HG02588 (cell line): ENCODE data around the gene SPTLC3.

Experiments used
- ATAC-seq: cut with Tn5 transposase; IDR thresholded peaks from one replicate; pipeline ENCODE4 v1.9.1; 2021; ENCODE audit warnings: mild to moderate bottlenecking, moderate library complexity; ENCODE audit not compliant: unreplicated experiment

The SPTLC3 gene

GRCh38 chr20:13028673-13029072 is 19.9 kb downstream of the SPTLC3 start:
- no peak for ATAC-seq

GRCh38 chr20:13029687-13030375 is 21.1 kb downstream of the SPTLC3 start:
- ATAC-seq, result no peak

DNA sequence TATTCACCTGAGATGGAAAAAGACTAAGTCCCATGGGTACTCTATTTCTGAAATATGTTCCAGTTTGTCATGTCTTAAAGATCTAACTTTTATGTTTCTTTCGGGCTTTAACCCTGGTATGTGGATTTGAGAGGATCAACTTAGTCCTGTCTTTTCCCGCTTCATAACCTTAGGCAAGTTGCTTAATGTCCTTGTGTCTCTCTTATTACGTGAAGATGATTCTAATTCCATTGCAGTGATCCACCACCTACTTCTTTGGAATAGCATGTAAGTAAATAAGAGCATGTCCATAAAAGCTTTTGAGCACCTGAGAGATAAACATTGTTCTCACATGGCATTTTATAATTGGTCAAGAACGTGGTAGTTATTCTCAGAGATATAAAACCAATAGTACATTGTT is 23.0 kb downstream of the SPTLC3 start:
- ATAC-seq, result no peak

GRCh38 chr20:13034115-13034514 is 25.3 kb downstream of the SPTLC3 start:
- no peak for ATAC-seq

GRCh38 chr20:13034936-13035335 is 26.2 kb downstream of the SPTLC3 start:
- ATAC-seq, result no peak

GRCh38 chr20:13035399-13036152 is 26.8 kb downstream of the SPTLC3 start:
- ATAC-seq, result no peak

- ATAC-seq, result no peak
Observed at GRCh38 chr20:13037727-13038126, 29.0 kb downstream of the SPTLC3 start.

GRCh38 chr20:13041574-13042457 is 33.0 kb downstream of the SPTLC3 start:
- ATAC-seq, result no peak

DNA sequence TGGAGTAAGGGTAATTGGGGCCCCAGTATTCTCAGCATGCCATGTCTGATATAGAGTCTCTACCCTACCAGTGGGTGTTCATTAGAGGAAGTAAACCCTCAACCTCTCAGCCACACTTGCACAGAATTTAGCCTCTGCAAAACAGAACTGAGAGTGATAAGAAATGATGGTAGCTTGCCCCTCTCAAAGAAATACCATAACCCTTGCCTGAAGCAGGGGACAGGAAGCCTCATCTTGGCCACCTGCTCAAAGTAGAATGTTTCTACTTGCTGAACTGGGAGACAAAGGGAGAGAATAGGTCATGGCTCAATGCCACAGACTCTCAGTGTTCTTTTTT is 33.7 kb downstream of the SPTLC3 start:
- ATAC-seq, result no peak

DNA sequence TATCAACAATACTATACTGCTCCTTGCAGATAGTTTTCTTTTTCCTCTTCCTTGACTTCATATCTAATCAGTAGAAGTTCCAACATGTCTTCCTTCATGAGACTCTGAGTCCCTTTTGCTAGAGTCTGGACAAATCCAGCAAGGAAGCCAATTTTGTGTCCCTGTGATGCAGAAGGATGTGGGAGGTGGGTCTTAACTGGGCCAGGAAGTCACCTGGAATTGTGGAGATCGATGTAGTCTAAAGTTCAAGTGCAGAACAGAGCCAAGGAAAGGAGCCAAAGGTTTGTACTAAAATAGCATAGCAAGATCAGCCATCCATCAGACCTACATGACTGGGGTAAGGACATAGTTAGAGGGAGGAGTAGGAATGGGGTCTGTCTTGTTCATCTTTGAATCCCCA is 37.6 kb downstream of the SPTLC3 start:
- ATAC-seq, result no peak

DNA sequence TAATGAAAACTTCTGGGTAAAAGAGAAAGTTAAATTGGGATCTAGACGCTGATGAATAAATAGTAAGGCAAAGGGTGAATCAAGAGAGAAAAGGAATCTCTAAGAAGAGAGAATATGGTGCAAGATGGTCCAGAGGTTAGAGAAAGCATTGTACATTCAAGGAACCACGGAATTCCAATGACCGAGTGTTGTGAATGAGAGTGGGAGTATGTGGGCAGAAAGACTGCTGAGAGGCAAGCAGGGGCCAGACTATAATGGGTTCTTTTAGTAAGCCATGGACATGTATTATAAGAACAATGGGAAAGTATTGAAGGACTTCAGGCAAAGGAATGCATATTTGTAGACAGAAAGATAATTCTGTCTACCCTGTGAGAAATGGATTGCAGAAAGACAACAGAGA is 45.2 kb downstream of the SPTLC3 start:
- ATAC-seq, result no peak

GRCh38 chr20:13058666-13059389 is 50.1 kb downstream of the SPTLC3 start:
- ATAC-seq, result no peak

- ATAC-seq, result no peak
Observed at GRCh38 chr20:13059398-13060136, 50.8 kb downstream of the SPTLC3 start.

- no peak for ATAC-seq
Observed at GRCh38 chr20:13060327-13060726, 51.6 kb downstream of the SPTLC3 start.

DNA sequence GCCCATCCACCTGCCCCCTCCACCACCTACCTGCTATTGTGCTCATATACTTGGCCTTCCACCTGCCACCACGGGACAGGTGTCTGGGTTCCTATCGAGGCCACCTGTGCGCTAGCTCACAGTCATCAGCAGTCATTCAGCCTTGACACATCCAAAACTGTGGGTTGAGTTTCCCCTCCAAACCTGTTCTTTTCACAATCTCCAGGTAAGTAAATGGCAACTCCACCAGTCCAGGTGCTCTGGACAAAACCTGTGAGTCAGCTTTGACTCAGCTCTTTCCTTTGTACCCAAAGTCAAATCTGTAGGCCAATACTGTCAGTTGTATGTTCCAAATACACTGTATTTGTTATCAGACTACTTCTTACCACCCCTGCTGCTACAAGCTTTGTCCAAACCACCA is 52.6 kb downstream of the SPTLC3 start:
- no peak for ATAC-seq

DNA sequence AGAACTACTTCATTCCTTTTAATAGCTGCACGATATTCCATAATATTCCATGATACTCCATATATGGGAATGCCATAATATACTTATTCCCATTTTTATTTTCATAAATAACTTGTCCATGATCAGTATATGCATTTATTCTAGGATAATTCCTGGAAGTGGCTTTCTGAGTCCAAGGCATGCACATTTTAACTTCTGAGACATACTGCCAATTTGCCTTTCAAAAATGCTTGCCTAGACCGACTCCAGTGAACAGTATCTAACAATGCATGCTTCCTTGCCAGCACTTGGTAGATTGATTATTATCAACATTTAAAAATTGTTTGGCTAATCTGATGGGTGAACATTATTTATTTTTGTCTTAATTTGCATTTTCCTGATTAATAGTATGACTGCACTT is 54.0 kb downstream of the SPTLC3 start:
- no peak for ATAC-seq

GRCh38 chr20:13068336-13068735 is 59.6 kb downstream of the SPTLC3 start:
- no peak for ATAC-seq

DNA sequence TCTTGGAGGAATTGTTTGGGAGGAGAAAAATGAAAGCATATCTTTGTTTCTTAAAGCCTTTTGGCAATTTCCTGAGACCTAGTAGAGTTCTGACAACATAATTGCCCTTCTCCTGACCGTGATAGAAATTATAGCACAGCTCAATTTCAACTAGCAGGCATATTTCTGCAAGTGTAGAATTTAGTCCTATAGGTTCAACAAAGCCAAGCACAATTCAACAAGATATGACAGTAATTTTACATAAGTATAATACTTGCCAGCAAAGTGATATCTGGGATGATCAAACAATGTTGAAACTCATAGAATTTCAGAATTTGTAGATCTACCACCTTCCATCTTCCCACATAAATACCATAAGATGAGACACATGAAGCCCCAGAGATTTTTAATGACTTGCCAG is 73.1 kb downstream of the SPTLC3 start:
- no peak for ATAC-seq

DNA sequence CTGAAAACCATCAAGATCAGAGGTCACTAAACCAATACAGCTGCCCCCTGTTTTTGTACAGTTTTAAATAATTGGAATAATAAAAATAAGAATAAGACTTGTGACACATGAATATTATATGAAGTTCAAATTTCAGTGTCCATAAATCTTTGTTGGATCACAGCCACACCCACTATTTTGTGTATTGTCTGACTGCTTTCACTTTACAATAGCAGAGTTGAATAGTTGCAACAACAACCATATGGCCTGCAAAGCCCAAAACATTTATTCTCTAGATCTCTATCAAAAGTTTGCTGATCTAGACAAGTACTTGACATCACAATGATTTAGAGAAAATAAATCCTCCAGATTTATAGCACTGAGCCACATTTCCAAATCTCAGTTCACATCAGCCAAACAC is 73.6 kb downstream of the SPTLC3 start:
- no peak for ATAC-seq

DNA sequence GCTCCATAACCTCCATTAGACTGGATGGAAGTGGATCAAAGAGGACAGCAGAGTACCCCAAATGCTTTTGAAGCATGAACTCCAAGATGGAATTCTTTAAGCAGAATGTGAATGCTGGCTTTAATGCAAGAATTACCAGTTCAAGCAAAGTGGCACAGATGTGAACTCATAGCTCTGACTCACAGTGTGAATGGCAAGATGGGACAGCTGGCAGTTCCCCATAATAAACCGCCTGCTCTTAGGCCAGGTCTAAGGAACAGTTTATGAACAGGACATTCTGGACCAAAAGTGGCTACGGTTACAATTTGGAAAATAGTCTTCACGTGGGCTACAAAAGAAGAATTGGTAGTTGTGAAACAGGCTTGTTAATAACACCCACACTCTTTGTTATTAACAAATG is 76.5 kb downstream of the SPTLC3 start:
- no peak for ATAC-seq
